COLO668 (cell line): ENCODE measurements around the gene RALGAPA2.
"Not testable (repeated sequence)": the region's sequence is repeated elsewhere in the genome, so short reads cannot be mapped to it uniquely, and the experiment has no call there.

Experiments used
- DNase-seq: peaks from one replicate; lab custom pipeline; 2025; ENCODE audit not compliant: unreplicated experiment; lab: John Stamatoyannopoulos, UW

The RALGAPA2 gene

DNA sequence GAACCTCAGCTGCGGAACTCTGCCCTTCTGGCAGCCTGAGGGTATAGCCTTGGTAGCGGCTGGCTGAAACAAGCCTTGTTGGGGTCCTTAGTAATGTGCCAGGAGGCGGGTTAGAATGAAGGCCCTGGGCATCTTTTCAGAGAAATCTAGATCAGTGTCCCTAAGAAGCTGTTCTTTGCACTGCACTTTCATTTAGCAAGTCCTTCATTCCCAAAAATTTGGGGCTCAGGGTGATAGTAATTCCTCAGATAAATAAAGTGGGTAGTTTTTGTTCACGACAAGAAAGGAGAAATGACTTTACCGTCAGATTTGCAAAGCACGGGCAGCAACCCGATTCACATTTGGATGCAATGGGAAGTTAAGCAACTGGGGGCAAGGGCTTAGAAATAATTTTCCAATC, 341.4 kb downstream of the RALGAPA2 start:
- DNase-seq, result no peak

DNA sequence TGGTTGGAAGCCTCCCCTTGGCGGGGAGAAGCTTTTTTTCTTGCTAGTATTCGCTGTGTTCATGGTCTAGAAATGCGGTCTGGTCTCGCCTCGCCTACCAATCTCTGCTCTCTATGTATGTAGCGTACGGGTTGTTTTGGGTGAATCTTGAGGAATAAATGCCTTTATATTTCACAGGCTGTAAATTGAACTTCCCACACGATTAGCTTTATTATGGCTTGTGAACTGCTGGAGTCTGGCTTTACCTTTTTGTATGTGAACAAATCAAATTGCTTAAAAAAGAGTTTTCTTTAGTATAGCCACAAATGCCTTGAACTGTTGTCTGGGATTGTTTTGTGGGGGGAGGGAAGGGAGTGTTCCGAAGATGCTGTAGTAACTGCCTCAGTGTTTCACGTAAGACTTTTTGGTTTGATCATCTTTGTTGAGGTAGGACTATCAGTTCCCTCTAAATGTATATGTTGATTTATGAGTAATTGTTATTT, 342.3 kb downstream of the RALGAPA2 start:
- no peak for DNase-seq

DNA sequence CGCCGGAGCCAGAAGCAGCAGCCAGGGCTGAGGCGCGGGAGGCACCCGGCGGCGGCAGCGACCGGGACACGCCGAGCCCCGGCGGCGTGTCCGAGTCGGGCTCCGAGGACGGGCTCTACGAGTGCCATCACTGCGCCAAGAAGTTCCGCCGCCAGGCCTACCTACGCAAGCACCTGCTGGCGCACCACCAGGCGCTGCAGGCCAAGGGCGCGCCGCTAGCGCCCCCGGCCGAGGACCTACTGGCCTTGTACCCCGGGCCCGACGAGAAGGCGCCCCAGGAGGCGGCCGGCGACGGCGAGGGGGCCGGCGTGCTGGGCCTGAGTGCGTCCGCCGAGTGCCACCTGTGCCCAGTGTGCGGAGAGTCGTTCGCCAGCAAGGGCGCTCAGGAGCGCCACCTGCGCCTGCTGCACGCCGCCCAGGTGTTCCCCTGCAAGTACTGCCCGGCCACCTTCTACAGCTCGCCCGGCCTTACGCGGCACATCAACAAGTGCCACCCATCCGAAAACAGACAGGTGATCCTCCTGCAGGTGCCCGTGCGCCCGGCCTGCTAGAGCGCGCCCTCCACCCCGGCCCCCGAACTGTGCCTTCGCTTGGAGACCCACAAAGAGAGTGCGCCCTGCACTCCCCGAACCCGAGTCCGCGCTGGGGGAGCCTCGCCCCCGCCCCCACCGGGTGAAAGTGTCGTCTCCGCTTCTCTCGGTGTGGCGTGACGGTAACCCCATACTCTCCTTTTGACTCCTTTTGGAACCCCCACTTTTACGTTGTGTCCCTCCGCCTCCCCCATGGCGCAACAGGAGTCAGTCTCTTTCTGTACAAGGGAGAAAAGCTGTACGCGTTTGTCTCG, 343.0 kb downstream of the RALGAPA2 start:
- peak; percentile 92 for DNase-seq

DNA sequence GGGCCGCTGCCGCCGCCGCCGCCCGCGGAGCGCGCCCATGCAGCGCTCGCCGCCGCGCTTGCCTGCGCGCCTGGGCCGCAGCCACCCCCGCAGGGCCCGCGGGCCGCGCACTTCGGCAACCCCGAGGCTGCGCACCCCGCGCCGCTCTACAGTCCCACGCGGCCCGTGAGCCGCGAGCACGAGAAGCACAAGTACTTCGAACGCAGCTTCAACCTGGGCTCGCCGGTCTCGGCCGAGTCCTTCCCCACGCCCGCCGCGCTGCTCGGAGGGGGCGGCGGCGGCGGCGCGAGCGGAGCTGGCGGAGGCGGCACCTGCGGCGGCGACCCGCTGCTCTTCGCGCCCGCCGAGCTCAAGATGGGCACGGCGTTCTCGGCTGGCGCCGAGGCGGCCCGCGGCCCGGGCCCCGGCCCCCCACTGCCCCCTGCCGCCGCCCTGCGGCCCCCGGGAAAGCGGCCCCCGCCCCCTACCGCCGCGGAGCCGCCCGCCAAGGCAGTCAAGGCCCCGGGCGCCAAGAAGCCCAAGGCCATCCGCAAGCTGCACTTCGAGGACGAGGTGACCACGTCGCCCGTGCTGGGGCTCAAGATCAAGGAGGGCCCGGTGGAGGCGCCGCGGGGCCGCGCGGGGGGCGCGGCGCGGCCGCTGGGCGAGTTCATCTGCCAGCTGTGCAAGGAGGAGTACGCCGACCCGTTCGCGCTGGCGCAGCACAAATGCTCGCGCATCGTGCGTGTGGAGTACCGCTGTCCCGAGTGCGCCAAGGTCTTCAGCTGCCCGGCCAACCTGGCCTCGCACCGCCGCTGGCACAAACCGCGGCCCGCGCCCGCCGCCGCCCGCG, 343.8 kb downstream of the RALGAPA2 start:
- peak; percentile 83 for DNase-seq

DNA sequence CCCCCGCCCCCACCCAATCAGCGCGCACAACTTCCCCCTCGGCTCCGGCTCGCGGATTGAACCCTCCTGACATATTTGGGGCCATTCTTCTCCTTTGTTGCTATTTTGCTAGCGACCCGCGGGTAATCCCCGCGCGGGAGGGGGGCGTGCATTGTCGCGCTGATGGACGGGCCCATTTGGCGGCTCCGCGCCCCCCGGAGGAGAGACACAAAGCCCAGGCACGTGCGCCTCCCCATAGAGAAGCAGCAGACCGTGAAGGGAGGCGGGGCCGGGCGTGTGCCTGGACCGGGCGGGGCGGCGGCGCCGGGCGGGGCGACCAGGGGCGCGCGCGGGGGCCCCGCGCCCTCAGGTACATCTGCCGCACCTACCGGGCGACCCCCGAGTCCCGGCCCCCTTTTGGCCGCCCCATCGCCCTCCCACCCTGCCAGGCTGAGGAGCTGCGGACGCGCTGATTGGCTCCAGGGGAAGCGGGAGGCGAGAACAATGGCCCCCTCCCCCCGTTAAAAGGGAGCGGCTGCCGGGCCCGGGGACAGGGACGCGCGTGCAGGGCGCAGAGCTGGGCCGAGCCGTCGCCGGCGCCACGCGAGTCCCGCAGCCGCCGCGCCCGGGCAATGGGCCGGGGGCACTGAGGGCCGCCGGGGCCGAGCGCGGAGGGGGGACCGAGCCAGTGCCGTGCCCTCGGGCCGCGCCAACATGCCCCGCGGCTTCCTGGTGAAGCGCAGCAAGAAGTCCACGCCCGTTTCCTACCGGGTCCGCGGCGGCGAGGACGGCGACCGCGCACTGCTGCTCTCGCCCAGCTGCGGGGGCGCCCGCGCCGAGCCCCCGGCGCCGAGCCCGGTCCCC, 344.6 kb downstream of the RALGAPA2 start, which contains the start of gene INSM1:
TSS of gene INSM1 (plus strand) at position 530 of the 843 bp plus-strand sequence. CDS start at position 694, 164 bp downstream.
- DNase-seq, result peak; percentile 99

DNA sequence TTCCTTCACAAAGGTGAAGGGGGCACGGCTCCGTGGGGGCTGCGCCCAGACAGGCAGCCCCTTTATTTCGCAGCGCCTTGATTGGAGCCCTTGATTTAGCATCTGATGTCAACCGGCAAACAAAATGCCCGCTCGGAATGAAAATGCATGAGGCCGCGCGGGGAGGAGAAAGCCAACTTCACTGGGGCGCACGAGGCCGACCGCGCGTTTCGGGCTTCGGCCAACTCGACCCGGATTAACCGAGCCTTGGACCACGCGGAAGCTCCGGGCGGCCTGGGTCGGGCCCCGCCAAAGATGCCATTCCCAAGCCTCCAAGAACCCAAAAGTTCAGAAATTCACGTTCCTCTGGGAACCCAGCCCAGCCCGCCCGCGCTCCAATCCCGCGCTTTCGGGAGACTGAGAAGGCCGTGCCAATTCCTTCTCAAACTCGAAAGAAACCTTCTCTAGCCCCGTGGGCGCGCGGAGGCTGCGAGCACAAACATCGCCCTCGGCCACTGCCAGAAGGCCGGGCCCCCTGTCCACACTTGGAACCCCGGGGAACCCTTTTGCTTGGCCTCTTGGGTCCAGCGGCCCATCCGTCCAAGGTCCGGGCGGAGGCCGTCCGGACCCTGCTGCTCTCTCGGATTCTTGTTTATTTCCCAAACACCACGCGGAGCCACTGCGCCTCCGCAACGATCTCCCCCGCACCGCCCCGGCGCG, 345.4 kb downstream of the RALGAPA2 start:
- peak; percentile 88 for DNase-seq

DNA sequence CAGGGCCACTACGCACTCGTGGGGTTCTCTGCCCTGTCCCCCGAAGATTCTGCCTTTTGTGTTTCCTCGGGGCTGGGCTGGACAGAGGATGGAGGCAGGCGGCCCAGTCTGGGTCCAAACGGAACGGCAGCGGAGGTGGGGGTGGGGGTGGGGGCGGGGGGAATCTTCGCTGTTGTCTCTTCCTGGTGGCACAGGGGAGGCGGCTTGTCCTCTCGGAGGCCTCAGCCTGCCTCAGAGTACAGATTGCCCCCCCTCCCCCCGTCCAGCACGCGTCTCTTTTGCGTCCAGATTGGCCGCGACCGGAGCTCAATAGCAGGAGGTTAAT, 345.9 kb downstream of the RALGAPA2 start:
- DNase-seq, result peak; percentile 92

DNA sequence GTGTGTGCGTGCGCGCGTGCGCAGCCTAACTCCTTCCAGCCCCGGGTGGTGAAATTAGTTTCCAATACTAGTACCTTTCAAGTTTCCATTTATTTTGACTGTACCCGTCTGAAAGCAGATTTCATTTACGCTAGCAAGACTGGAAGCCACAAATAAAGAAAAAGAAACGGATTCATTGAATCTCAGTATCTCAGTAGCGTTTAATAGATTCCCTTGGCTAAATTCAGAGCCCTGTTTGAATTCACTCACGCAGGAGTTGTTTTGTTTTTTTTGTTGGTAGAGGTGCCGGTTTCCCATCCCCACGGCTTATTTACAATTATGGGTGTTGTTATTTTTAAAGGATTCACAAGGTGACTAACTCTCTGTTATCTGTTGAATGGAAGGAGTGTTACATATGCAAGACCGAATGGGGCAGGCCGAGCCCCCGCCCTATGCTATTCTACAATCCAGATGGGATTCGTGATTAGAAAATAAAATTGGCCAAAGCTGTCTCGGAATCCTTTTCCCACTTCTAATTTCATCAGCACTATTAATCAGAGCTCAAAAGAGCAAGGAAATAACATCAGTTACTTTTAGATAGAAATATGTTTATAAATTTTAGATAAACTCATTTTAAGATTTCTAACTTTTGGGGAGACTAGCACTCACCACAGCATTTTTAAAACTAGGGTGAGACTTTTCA, 346.8 kb downstream of the RALGAPA2 start:
- DNase-seq, result peak; percentile 48

DNA sequence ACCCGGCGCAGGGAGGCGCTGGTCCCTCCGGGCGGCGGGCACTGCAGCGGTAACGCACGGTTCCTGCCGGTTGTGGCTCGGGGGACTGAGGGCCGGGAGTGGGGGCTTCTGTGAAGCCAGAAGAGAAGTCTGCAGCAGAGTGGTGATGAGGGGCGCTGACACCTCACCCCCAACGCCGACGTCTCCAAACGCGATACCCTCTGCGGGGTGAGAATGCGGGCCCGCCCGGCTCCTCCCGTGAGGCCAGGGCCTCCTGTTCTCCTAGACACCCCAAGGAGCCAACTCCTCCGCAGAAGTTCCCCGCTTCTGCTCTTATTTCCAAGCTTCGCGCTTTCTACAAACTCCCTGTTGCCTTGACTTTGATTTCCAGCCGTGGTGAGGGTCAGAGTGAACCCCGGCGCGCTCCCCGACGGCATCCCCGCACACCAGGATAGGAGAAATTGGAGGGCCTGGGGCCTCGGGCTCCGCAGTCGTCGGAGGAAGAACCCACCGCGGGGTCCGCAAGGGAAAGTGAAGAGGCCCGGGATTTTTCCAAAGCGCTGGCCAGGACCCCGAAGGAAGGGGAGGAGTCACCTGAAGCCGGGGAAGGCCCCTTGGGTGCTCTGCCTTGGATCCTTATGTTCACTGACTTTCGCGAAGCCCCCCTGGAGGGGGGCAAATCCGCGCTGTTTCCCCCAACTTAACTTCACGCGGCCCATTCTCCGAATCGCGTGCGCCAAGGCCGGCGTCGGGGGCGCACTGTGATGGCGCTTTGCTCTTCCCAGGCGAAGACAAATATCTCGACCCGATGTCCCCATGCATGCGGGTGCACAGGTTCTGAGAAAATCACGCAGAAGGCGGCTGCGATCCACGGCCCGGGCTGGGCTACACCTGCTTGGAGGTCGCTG, 347.6 kb downstream of the RALGAPA2 start:
- DNase-seq, result peak; percentile 85

DNA sequence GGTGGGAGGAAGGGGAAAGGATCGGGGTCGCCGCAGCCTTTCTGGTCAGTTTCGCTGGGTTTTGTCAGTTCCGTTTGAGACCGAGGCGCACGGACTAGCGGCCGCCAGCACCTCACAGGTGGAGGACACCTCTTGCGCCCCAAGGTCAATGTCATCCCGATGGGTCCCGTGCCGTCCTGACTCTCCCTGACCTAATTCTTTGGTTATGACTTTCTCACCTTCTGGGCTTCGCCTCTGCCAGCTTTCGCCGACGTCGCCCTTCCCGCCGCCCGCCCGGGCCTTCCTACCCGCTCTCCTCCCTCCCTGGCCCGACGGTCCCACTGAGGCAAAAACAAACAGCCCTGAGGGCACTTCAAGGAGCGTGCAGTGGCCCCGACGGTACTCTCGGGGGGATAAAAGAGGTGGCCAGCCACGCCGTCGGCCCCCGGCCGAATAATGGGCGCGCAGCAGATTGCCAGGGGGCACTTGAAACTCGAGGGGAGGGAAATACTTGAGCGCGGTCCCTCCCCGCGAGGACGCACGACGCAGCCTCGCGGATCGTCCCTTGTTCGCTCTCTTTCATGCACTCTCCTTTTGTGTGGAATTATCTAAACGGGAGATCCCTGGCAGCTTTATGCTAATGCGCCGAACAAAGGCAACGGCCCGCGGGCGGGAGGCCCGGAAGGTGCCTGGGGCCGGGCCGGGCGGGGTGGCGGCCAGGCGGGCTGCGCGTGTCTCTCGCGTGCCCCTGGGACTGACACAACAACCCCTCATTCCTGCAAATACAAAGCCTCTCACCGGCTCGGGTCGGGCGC, 348.4 kb downstream of the RALGAPA2 start:
- DNase-seq, result peak; percentile 98

DNA sequence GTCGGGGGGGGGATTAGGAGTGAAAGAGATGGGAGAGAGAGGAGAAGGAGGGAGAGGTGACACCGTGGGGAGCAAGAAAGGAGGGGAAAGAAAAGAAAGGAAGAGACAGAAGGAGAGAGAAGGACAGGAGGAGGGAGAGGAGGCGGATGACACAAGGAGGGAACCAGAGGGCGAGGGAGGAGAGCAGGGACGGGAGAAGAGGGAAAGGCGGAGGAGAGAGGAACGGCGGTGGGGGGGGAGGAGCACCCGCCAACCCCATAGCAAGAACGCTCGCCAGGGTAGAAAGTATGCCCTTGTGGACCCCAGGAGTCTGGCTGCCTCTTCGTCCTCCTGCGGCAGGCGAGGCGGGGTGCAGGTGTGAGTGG, 349.0 kb downstream of the RALGAPA2 start:
- DNase-seq, result peak; percentile 79

DNA sequence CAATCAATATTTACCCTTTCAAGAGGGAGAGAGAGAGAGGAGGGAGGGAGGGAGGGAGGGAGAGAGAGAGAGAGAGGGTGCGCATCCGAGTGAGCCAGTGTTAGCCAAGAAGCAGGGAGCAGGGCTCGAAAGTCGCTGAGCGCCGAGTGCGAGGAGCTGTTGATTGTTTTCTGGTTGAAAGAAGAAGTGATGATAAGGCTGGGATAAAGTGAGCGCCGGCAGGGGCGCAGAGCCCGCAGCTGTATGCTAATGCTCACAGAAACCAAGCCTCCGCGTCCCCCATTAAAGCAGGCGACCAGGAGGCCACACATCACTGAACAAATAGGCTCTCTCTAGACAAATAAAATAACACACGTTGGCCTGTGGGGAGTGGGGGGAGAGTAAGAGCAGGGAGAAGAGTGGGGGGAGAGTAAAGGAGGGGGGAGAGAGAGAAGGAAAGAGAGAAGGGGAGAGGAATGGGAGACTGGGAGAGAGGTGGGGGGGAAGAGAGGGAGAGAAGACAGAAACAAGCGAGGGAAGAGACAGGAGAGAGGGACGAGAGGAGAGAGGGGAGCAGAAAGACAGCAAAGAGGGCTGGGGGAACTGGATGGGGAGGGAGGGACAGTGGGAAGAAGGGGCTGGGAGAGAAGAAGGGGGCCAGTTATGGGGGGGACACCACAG, 349.5 kb downstream of the RALGAPA2 start:
- DNase-seq, result peak; percentile 96

DNA sequence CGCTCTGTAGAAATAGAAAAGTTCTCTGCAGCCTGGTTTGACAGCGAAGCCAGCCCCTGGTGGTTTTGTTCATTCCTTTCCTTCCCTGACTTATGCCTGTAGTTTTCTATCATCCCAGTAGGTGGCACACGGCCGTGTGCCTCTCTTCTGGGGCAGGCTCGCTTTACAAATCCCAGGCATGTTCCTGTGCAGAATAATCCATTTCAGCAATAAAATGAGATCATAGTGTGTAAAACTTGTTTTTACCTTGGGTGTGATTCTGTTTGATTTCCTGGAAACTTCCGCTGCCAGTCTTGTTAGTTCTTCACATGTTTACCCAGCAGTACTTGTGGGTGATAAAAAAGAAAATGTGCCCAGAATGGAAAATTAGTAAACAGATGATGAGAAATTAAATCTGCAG, 352.0 kb downstream of the RALGAPA2 start:
- peak; percentile 79 for DNase-seq

DNA sequence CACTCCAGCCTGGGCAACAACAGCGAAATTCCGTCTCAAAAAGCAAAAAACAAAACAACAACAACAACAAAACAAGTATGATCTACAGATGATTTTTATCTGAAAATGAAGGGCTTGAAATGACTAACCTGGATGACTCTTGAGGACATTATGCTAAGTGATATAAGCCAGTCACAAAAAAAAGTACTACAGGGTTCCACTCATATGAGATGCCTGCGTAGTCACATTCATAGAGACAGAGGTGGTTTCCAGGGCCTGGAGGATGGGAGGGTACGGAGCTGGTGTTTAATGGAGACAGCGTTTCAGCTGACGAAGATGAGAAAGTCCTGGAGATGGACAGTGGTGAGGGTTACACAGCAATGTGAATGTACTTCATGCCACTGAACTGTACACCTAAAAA, 352.8 kb downstream of the RALGAPA2 start:
- no peak for DNase-seq

DNA sequence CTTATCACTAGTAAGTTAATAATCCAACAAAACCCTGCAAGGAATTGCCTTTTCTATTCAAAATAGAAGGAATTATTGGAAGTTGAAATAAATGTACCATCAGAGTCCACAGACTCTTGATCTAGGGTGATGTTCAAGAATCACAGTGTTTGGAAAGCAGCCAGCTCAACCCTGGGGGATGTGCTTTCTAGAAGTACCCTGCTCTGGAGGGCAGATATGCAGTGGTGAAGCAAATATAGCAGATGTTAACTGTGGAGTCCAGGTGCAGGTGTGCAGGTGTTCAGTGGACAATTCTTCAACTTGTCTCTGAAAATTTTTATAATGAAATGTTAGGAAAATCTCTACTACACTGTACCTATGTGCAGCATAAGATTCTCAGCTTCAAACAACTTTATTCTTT, 353.6 kb downstream of the RALGAPA2 start:
- peak; percentile 80 for DNase-seq

DNA sequence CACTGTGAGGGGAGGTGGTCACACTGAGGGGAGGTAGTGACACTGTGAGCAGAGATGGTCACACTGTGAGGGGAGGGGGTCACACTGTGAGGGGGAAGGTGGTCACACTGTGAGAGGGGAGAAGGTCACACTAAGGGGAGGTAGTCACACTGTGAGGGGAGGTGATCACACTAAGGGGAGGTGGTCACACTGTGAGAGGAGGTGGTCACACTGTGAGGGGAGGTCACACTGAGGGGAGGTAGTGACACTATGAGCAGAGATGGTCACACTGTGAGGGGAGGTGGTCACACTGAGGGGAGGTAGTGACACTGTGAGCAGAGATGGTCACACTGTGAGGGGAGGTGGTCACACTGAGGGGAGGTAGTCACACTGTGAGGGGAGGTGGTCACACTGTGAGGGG, 356.9 kb downstream of the RALGAPA2 start:
- not testable (repeated sequence) for DNase-seq

DNA sequence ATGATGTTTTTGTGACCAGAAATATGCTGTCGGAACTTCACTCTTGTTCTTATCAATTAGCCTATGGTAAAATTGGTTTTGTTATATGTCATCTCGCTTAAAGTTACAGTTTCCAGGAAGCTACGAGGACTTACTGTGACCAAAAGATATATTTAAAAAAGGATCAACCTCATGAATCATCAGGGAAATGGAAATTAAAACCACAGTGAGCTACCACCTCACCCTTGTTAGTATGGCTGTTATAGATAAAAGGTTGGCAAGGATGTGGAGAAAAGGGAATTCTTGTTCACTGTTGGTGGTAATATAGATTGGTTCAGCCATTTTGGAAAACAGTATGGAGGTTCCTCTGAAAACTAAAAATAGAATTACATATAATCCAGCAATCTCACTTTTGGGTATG, 358.9 kb downstream of the RALGAPA2 start:
- no peak for DNase-seq

DNA sequence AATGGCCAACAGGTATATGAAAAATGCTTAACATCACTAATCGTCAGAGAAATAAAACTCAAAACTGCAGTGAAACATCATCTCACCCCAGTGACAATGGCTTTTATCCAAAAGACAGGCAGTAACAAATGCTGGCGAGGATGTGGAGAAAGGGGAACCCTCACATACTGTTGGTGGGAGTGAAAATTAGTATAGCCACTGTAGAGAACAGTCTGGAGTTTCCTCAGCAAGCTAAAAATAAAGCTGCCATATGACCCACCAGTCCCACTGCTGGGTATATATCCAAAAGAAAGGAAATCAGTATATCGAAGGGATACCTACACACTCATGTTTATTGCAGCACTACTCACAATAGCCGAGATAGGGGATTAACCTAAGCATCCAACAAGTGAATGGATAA, 368.0 kb downstream of the RALGAPA2 start:
- DNase-seq, result no peak
